Suppressor macrophage treated with lipopolysaccharide for 4 hours (primary cell): ENCODE results near the gene TGM2.
A peak's percentile ranks its signal among the peaks of the same experiment; 100 is the strongest.

Experiments used
- DNase-seq: peaks from one replicate; pipeline ENCODE4 v3.0.0-alpha.2; 2020

Gene TGM2

DNA sequence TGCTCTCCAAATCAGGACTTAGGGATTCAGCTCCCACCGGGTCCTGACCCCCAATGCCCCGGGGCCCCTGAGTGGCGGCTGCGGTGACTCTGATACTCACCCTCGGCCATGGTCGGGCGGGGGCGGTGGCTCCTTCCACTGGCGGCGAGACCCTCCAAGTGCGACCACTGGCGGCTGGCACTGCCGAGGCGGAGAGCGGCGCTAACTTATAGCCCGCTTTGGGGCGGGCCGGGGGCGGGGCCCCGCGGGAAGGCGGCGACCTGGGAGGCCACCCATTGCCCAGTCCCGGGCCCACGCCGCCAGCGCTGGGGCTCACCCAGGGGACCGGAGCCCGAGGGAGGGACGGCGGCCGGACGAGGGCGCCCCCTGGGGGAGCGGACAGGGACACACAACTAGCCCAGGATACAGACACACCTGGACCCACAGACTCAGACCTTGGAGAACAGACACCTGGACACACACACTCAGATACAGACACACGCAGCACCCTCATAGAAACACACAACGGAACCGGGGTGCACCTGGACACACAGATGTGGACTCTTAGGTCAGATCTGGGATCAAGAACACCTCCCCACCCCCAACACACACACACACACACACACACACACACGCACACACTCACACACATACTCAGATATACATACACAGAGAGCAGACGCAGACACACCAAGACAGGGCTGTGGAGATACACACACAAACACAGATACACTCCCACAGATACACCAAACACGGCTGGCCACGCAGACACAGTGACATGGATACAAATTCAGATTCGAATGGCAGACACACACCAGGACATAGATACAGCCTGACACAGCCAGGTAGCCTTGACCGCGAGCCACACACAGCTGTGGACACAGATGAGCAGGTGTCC lies at the start of gene TGM2:
TSS of gene TGM2 (minus strand) at position 182 of the 877 bp plus-strand sequence. CDS start at position 110, 72 bp downstream.
- DNase-seq: peak; percentile 95

DNA sequence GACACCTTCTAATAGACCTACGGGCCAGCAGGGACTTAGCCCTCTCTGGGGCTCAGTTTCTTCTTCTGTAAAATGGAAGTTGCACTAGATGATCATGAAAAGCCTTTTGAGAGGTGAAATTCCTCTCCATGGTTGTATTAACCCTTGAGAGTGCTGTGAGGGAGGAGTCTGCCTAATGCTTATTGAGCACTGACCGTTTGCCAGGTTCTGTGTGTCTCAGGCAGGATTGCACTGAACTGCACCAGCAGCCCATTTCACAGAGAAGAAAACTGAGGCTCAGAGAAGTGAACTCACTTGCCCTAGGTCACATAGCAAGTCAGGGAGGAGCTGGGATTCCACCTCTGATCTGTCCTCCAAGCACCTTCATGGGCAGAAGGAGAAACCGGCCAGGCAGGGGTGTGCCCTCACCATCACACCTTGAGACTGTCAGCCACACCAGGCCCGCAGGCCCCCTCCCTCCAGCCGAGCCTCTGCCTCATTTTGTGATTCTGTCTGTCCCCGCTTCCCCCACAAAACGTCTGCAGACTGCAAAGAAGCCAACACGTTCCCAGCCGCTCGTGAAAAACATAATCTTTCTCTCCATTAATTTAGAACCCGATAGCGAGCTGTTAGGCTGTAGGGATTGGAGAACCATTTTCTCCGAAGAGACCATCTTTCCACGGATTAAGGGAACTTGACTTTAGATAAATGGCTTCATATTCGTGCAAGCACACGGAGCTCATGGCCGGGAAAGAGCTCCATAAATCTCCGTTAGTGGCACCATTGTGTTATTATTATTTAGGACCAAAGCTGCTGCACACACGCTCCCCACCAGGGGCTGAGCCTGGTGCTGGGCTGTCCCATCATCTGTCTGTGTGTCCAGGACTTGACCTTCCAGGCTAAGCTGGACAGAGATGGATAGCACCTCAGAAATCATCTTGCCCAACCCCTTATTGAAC lies 49.5 kb upstream of the TGM2 start:
- DNase-seq: no peak

DNA sequence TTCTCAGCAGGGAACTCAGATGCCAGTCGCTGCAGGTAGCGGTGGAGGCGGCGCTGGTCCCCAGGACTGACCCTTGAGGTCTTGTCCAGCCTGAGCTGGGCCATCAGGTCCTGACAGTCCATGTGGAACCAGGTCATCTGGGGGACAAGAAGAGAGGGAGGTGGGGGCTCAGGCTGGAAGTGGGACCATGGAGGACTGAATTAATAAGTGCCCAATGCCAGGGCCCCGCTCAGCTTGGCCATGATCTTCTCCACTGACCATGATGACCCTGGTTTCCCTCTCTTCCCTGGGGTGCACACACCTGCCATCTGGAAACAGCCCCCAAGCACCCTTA lies 48.5 kb upstream of the TGM2 start:
- DNase-seq: no peak

DNA sequence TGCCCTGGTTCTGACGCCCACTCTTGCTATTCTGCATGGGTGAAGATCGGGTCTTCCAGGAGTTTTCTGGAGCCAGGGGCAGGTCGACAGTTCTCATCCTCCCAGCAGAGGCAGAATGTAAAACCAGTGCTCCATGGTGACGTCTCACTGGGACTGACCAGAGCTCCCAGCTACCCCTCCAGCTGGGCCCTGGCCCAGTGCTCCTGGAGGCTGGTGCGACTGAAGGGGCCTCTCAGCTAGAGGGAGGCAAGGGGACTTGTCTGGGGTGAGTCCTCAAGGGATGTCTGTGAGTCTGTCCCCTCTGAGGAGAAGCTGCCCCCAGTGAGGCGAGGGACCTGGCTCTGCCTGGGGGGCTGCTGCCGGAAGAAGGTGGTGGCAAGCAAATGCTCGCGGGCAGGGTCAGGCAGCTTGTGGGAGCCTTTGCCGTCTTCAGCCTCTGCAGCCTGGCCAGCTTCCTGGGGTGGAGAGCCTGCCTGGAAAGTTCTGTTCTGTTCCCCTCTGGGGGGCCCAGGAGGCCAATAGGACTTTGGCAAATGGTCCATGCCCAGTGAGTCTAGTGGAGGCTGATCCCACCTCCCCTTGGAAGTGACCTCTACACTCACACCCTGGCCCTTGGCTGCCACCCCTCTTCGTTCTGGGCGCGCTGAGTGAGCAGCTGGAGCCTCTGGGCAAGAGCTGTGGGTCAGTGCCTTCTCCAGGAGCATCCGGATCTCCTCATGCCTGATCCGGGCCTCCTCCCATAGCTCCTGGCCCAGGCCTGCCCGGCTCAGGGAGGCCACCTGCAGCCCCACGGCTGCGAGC lies 47.9 kb upstream of the TGM2 start:
- DNase-seq: no peak

DNA sequence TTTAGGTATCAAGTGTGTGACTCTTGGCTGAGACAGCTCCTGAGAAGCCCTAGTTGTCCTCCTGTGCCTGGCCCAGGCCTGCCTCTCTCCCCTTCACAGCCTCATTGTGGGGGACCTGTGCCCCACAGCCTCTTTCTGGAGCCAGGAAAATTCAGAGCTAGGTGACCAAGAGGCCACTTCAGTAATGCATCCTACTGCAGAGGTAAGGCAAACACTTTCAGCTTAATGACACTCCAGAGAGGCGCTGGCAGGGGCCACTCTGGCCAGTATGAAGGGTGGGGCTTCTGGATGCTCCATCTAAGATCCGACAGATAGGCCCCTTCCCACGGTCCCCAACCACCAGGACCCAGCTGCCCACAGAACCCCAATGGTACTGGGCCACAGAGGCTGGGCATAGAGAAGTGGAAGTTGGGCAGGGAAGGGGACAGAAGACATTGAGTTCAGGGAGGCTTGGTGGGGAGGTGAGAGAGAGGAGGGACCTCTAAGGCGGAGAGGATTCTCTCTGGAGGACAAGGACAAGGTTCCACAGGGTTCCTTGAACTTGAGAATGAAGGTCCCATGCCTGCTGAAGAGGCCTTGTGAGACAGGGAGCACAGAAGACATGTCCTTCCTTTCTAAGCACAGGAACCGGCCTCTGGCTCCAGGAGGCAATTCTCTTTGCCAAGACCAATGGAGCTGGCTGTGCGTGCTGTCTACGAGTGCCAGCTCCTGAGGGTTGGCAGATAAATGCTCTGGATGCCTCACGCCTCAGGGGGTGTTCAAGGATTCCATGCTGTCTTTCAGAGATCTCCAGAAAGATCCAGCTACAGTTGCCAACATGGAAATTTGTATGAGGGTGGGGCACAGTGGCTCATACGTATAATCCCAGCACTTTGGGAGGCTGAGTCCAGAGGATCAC lies 46.4 kb upstream of the TGM2 start:
- no peak for DNase-seq

DNA sequence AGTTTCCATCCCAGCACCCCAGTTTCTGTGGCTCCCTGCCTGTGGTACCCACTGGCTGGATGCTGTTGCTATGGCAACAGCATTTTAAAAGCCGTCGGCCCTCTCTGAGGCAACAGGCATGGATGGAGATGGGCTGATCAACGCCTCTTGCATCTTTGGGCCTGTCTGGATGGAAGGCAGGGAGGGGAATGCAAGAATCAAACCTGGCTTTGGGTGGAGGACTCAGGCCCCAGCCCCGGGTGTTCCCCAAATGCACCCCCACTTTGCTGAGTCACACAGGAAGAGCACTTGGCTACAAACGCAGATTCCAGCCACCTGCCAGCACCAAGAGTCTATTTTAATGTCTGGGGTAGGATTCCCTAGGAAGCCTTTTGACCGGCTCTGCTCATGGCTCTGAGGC lies 45.7 kb upstream of the TGM2 start:
- no peak for DNase-seq

DNA sequence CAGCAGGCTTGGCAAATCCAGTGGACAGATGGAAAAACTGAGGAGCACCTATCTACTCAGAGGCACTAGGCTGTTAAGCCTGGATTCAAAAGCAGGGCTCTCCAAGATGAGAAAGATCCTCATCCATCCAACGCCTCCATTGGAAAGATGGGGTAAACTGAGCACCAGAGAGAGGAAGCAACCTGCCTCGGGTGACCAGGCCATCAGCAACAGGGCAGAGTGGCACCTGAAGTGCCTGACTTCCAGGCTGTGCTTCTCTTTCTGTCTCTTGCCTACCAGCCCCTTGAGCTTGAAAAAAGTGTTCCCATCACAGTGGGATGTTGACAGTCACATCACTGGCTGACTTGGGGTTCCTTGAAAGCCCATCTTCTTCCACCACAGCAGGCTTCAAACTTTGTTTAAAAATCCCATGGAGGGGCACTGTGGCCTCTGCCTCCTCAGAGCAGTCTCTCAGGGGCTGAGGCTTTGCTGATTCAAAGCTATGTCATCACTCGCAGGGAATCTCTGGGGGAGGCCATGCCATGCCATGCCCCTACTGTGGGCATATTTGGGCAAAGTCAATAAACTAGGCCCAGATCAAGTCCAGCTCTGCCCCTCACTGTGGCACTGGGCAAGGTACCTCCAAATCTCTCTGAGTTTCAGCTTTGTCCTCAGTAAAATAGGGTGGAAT lies 44.8 kb upstream of the TGM2 start:
- no peak for DNase-seq

DNA sequence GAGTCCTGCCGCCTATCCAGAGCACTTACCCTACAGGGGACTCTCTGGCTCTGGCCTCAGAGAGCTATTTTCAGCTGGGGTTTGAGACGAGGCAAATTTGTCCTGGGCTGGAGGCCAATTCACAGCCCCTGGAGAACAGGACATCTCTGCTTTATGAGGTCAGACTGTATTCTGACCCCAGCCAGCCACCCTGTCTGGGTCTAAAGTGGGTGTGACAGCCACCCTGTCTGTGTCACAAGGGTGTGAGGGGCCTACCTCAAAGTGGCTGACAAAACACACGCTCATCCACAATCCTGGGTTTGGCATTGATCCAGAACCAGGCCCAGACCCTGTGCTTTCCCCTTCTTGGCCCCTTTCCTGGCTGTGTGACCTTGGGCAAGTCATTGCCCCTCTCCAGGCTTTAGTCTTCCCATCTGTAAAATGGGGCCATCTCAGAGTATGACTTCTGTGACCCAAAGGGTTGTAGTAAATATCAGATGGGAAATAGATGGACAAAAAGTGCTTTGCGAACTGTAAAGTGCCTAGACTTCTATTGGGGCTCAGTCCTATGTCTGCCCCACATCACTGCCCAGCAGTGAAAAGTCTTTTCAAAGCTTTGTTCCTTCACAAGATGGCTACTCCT lies 44.1 kb upstream of the TGM2 start:
- no peak for DNase-seq

DNA sequence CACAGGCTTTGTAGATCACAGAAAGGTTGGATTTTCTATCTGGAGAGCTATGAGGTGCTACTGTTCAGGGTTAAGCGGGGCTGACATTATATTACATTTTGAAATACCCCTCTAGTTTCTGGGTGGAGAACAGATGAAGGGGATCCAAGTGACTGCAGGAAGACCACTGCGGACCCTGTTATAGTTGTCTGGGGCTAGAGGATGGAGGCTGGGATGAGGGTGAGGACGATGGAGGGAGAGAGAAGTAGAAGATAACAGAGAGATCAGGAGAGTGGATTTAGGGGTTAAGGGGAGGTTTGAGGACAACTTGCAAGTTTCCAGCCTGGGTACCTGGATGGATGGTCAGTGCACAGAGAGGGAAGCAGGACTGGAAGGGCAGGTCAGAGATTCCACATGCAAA lies 43.5 kb upstream of the TGM2 start:
- DNase-seq: no peak

DNA sequence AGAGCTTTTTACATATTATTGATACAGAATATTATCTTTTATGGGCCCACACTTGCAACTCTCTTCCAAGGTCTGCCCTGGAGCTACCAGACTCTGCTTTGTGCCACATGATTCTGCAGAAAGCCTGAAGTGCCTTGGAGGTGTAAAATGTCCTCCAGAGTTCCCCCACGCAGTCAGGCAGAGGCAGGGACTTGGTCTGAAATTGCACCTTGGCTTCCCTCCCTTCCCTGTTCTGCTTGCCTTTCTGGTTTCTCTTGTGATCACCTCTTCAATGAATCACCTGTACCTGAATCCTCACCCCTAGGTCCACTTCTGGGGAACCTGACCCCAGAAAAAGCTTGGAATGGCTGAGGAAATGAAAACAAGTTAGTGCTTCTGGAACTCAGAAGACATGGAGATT lies 43.0 kb upstream of the TGM2 start:
- no peak for DNase-seq

DNA sequence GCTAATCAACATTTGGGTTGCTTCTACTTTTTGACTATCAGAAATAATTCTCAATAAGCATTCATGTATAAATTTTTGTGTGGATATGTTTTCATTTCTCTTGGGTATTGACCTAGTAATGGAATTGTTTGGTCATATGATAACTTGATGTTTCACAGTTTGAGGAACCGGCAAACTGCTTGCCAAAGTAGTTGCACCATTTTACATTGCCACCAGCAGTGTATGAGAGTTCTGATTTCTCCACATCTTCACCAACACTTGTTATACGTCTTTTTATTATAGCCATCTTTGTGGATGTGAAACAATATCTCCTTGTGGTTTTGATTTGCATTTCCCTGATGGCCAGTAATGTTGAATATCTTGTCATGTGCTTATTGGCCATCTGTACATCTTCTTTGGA lies 42.6 kb upstream of the TGM2 start:
- DNase-seq: peak; percentile 36

DNA sequence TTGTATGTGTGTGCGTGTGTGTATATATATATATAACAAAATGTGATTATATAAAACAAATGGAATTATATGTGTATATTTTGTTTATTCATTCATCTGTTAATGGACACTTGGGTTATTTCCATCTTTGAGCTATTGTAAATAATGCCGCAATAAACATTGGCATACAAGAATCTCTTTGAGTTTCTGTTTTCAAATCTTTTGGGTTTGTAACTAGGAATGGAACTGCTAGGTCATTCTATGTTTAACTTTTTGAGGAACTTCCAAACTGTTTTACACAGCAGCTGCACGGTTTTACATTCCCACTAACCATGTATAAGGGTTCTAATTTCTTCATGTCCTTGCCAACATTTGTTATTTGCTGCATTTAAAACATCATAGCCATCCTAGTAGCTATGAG lies 39.9 kb upstream of the TGM2 start:
- DNase-seq: peak; percentile 36

DNA sequence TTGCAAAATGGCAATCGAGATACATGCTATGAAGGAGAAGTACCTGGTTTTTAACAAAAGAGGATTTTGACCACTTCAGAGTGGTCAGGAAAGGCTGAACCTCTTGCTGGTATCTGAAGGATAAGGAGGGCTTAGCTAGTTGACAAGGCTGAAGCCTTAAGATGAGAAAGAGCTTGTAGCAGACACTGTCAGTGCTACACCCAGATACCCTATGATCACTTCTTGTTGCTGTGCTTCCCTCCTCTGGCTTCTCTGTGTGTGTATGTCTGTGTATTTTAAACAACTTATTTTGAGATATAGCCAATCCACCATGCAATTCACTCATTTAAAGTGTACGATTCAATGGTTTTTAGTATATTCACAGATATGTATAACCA lies 38.9 kb upstream of the TGM2 start:
- DNase-seq: no peak

DNA sequence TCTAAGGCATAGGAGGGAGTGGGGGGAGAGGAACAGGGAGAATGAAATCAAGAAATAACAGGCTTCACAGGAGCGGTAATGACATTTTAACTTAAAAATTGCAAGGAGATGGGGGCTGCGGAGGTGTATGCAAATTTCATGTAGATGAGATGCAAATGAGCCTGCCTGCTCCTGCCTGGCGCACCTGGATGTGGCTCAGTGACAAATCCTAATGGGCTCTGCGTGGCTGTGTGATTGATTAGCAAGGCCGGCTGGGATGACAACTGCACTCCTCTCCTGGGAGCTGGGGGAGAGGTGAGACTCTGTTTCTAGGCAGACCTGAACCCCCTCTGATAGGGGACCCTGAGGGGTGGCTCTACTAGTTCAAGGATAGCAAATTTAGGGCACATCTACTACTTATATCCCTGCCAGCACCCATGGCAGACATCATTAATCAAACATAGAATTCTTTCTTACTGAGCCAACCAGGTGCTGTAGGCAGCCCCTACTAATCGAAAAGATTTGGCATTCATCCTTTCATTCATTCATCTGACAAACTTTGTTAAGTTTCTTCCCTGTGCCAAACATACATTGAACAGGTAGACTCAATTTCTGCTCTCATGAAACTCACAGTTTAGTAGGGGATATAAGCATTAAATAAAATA lies 38.4 kb upstream of the TGM2 start:
- DNase-seq: no peak

DNA sequence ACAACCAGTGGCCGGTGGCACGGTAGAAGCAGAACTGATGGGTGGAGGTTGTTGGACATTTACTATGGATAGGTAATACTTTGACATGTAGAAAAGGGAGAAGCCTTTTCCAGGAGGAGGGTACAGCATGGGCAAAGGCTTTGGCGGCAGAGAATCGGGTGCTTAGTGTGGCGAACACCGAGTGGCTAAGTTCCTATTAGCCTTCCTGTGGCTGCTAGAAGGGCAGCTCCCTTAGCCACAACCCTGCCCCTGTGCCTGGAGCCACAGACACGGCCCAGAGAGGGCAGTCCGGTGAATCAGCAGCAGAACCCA lies 37.9 kb upstream of the TGM2 start:
- DNase-seq: no peak

DNA sequence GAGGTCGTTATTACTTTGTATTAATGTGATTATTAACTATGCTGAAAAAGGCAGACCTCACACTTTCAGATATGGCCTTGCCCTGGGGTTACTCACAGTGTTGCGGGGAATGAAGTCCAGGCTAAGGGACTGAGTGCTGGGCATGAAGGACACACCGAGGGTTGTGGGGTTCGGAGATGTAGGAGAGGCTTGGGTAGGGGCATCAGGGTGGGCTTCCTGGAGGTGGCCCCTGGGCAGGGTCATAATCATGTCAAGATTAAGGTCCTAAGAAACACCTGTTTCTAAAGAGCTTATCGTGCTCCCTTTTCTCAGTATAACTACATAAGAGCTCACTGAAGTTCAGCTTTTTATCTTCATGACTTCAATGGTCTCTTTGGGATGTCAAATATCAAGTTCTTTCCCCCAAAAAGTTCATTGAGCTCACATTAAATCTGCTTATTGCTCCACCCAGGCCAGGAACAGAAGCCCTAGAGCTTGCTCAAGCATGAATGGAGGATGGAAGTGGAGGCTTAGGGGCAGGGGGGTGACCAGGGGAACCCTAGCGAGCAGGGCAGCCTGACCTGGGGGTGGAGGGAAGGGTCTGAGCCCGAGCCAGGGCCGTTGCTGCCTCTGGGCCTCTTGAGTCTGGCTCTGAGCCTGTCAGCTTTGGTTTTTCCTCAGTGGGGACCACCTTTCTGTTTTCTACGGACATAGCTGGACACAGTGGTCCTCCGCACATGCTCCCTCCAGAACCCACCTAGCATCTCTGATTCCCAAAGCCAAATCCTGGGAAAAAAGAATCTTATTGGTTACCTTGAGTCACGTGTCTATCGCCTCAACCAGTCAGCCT lies 37.3 kb upstream of the TGM2 start:
- DNase-seq: no peak

DNA sequence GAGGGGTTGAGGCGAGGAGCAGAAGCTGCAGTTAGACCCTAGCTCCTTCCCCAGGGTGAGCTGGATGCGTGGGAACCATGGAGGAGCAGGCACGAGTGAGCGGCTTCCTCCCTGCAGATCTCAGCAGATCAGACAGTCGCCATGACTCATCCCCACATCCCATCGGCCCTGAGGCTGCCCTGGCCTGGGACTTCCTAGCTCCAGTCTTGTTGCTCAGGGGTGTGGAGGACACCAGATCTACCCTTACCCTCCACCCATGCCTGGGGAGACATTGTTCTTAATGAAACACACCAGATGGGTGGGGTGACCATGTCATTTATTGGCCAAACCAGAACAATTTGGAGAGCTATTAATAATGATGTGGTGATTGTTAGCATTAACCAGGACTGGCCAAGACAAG lies 36.3 kb upstream of the TGM2 start:
- peak; percentile 92 for DNase-seq

DNA sequence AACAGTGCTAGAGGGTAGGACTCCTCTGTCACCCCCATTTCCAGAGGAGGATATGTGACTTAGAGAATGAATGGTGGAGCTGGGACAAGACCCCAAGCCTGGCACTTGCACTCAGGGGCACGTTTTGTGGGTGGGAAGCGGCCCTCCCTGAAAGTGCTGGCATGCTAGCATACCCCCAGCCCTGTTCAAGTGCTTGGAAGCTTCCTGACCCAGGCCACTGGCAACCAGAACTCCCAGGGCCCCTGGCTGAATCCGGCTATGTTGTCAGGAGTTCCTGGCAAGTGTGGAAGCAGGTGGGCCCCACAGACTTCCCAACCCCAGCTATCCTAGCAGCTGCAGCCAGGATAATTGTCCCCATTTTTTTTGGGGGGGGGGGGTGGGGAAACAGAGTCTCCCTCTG lies 35.6 kb upstream of the TGM2 start:
- DNase-seq: no peak

DNA sequence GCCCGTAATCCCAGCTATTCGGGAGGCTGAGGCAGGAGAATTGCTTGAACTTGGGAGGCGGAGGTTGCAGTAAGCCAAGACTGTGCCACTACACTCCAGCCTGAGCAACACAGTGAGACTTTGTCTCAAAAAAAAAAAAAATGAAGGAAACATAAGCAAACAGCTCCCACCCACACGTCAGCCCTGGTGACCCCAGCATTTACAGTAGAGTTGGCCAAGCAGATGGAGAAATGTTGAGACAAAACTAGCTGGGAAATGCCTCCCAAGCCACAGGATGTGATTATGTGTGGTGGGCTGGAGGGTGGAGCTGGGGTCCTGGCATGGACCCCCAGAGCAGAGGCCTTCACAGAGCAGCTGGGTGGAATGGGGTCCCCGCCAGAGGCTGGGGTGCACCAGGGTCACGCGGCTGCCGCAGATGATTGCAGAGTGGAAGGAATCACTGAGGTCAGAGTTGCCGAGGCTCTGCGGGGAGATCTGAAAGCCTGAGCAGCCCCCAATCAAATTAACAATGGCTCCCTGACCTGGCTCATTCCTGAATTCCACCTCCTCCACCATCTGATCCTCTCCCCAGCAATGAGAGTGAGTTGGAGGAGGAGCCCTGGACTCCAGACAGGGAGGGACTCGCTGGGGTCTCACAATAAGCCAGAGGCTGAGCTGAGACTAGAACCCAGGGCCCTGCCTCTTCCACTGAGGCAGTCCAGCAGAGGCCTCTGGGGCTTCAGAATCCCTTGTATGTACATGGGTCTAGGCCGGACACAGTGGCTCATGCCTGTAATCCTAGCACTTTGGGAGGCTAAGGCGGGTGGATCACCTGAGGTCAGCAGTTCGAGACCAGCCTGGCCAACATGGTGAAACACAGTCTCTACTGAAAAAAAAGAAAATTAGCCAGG lies 34.7 kb upstream of the TGM2 start:
- DNase-seq: peak; percentile 40
